ENCODE results near the gene ZCCHC4.
"Not testable (repeated sequence)": the region's sequence is repeated elsewhere in the genome, so short reads cannot be mapped to it uniquely, and the experiment has no call there.

Gene ZCCHC4

DNA sequence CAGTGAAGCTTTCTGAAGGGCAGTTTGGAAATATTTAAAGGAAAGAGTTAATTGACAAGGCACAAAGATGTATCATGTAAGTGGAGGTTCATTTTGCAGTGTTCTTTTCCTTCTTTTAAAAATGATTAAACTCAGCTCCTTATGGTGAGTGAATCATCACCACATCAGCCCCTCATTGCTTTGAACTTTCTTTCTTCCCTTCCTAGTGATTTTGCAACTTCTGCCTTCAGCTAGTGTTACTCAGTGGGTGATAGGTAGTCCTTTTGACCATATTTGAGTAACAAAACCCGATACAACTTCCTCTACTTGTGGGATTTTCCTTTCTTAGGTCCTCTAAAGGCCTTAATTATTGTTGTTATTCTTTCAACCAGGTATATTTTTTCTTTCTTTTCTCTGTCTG, 8.2 kb downstream of the ZCCHC4 start:
- DNase-seq (ENCODE audit: low read depth in 2 of 2): no peak

- no peak for DNase-seq (ENCODE audit: low read depth in 2 of 2)
Measured at GRCh38 chr4:25321703-25322102, 9.1 kb downstream of the ZCCHC4 start.

DNA sequence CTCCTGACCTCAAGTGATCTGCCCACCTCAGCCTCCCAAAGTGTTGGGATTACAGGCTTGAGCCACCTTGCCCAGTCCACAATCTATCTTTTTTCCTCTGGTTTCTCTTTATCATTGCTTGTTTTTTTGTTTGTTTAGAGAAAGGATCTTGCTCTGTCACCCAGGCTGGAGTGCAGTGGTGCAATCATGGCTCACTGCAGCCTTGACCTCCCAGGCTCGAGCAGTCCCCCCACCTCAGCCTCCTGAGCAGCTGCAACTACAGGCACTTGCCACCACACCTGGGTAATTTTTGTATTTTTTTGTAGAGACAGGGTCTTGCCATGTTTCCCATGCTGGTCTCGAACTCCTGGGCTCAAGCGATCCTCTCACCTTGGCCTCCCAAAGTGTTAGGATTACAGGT, 15.9 kb downstream of the ZCCHC4 start:
- DNase-seq (ENCODE audit: low read depth in 2 of 2): not testable (repeated sequence)

DNA sequence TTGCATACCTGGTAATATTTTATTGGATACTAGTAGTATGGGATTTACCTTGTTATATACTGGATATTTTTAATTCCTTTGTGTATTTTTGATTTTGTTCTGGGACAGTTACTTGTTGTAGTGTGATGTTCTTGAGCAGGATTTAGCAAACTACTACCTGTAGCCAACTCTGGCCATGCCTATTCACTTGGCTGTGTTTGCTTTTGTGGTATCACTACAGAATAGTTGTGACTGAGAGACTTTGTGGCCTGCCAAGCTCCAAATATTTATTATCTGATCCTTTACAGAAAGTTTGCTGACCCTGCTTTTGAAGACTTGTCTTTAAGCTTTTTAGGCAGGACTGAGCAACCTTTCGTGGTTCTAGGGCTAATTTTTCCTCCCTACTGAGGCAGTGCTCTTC, 17.8 kb downstream of the ZCCHC4 start:
- no peak for DNase-seq (ENCODE audit: low read depth in 2 of 2)

- DNase-seq (ENCODE audit: low read depth in 2 of 2): no peak
Measured at GRCh38 chr4:25330905-25331808, 18.6 kb downstream of the ZCCHC4 start.

- no peak for DNase-seq (ENCODE audit: low read depth in 2 of 2)
Measured at GRCh38 chr4:25343671-25344070, 31.1 kb downstream of the ZCCHC4 start.

DNA sequence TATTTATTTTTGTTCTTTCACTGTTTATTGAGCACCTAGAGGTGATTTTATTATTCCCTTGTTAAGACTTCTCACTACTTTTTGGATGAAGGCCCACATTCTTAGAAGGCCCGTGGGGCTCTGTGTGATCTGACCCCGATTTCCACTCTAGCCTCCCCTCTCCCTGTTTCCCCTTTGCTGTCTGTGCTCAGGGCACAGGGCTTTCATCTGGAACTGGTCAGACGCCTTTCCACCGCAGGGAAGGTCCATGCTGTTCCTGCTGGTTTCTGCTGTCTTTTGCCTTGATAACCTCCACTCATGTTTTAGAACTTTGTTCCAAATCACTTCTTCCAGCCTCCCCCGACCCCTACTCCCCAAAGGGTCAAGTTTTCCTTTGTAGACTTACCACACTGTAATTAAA, 33.2 kb downstream of the ZCCHC4 start:
- no peak for DNase-seq (ENCODE audit: low read depth in 2 of 2)

DNA sequence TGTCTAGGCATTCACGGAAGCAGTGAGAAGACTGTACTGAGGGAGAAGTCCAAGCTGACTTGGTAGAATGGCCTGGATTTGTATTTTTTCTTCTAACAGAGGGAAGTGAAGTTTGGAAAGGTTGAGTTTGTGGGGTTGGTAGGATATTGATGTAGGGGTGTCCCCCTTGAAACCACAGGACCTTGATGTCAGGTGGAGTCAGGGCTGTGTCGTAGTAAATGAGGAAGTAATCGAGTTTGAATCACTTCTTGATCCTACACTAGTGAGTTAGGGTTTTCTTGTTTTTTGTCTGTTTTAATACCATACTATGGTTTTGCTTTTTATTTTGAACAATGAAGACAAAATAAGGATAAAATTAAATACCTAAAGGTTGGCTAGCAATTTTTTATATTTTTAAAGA, 34.3 kb downstream of the ZCCHC4 start:
- no peak for DNase-seq (ENCODE audit: low read depth in 2 of 2)

DNA sequence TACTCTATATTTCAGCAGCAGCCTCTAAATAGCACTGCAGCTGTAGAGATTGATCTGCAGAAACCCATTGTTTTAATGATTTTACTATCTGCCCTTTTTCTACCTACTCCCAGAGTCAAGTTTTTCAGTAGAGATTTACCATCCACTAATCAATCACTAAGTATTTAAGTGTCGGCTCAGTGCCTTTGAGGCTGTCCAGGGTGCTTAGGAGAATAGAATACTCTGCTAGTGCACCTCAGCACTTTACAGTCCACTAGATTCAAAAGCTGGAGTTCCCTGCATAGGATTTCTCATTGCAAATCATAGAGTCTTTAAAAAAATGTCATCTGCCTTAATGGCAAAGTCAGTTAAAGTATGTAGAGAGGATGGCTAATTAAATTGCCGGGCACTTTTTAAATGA, 34.9 kb downstream of the ZCCHC4 start:
- no peak for DNase-seq (ENCODE audit: low read depth in 2 of 2)

- no peak for DNase-seq (ENCODE audit: low read depth in 2 of 2)
Measured at GRCh38 chr4:25347971-25348370, 35.4 kb downstream of the ZCCHC4 start.

DNA sequence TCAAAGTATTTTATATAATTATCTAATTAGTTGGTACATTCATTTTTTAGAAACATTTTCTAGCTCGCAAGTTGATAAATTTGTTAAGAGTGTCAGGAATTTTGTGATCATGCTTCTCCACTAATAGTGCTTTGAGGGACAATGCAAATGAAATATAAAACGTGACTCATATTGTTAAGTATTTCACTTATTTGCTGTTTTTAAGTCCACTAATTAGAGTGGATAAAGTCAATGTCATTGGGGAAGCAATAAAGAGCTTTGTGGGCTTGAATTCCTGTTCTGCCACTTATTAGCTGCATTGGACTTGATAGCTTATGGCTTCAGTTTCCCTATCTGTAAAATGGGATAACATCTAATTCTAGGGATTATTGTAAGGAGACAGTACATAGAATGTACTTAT, 38.0 kb downstream of the ZCCHC4 start:
- no peak for DNase-seq (ENCODE audit: low read depth in 2 of 2)

DNA sequence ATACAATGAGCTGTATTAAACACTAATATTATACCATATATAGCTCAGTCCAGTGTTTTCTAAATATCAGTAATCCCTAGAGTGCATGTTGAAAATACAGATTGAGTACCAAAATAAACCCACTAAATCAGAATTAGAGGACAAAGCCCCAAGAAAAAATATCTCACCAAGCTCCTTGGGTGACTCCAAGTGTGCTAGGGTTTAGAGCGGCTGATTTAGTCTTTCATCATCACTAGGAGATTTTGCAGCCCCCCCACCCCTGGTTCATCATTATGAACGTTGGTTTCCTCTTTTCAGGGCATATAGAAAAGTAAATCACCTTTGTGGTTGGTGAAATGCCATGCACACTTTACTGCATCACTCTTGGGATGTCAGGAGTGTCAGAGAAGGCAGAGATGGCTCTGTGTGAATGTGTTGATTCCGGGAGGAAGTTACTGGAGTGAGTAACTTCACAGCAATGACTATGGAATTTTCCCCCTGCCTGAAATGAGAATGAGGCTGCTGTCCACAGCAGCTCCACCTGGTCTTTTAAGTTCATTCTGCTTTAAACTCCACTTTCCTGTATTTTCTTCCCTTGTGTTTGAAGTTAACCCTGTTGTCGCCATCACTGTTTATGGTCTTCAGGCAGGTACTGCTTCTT, 39.3 kb downstream of the ZCCHC4 start:
- no peak for DNase-seq (ENCODE audit: low read depth in 2 of 2)

GRCh38 chr4:25356068-25356467, 43.5 kb downstream of the ZCCHC4 start:
- DNase-seq (ENCODE audit: low read depth in 2 of 2): no peak

- no peak for DNase-seq (ENCODE audit: low read depth in 2 of 2)
Measured at GRCh38 chr4:25358515-25359275, 46.1 kb downstream of the ZCCHC4 start.

GRCh38 chr4:25361253-25361652, 48.7 kb downstream of the ZCCHC4 start:
- DNase-seq (ENCODE audit: low read depth in 2 of 2): no peak

DNA sequence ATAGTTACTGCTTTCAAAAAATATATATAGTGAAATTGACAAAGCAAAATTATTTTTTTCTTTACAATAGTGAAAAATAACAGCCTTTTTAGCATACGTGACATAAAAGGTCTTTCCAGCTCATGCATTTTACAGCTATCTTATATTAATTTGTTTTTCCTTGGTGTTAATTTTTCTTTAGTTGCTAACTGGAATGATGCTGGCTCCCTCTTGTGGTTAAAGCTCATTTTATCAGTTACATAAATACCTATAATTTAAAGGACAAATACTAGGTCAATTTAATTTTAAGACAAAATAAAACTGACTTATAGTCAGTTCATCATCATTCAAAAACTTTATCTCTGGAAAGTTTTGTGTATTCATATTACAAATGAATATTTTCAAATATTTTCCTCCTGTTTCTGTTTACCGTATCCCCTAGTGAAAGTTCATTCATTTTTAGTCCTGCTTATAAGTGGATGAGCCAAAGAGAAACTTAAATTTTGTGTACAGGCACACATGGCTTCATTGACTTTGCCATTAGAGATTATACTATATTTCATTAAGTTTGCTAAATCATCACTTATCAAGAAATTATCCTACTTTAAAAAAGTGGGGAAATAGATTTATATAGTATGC, 54.5 kb downstream of the ZCCHC4 start:
- no peak for DNase-seq (ENCODE audit: low read depth in 2 of 2)

DNA sequence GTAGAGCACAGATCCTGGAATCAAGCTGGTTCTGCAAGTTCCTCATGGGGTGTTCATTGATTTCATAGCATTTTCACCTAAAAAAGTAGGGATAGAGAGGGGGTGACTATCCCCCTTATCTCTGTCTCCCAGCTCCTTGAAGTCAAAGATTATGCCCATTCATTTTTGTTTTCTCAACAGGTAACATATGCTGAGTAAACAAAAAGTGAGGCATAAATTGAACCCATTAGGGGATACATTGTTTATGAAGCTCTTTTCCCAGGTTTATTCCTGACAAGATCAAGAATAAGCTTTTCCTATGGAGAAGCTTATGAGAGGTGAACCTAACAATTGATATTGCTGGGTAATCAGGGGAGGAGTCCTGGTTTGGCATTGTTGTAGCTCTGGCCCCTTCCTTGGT, 55.3 kb downstream of the ZCCHC4 start:
- DNase-seq (ENCODE audit: low read depth in 2 of 2): no peak

DNA sequence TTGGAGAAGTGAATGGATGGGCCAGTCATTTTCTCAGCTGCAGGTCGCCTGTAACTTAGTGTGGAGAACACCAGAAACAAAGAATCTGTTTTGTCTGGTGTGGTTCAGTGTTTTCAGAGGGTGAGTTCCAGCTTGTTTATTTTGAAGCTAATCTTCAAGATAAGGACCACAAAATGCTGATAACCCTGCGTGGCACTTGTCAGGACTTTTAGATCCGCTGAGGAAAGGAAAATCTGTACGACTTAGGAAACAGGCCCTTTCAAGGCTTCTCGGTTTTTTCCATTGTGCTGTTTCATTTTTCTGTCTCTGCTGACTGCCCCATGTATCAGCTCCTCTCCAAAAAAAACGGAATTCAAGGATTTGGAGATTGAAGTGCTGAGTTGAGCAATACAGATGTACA, 55.7 kb downstream of the ZCCHC4 start:
- no peak for DNase-seq (ENCODE audit: low read depth in 2 of 2)

GRCh38 chr4:25370242-25370641, 57.7 kb downstream of the ZCCHC4 start:
- no peak for DNase-seq (ENCODE audit: low read depth in 2 of 2)

- not testable (repeated sequence) for DNase-seq (ENCODE audit: low read depth in 2 of 2)
Measured at GRCh38 chr4:25372549-25372948, 60.0 kb downstream of the ZCCHC4 start.

DNA sequence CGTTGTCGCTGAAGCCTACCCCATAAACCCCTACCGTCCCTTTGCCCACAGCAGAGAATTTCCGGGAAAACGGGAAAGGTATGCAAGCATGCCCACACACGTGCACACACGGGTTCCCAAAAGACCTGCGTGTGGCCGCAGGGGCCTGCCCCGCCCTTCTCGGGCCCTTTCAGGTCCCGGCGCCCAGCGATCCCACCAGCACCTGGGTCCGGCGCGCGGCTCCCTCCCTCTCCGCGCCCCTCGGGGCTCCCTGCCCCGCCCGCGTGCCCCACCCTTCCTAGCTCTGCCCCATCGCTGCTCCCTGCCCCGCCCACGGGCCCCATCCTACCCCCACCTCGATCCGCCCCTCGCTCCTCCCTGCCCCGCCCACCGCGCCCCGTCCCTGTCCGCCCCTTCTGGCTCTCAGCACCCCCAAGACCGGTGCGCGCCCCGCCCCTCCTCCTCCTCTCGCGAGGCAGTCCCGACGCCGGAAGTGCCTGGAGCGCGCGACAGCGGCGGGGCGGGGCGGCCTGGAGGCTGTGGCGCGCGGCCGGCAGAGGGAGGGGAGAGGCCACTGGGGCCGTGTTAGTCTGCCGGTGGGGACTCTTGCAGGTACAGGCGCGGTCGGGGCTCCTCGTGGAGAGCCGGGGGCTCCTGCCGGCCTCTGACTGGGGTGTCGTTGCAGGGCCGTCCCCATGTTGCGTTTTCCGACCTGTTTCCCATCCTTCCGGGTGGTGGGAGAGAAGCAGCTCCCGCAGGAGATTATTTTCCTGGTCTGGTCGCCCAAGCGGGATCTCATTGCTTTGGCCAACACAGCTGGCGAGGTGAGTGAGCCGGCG, 64.4 kb downstream of the ZCCHC4 start, which contains the start of gene ANAPC4:
Gene ANAPC4 (plus strand): TSS at position 510 of the 818 bp plus-strand sequence. CDS start 165 bp downstream, at position 675.
- DNase-seq (ENCODE audit: low read depth in 2 of 2): peak; percentile 95 to 100
